Measurements from ENCODE around the gene QRICH2.
"Not testable (repeated sequence)": the region's sequence is repeated elsewhere in the genome, so short reads cannot be mapped to it uniquely, and the experiment has no call there.

Gene QRICH2

DNA sequence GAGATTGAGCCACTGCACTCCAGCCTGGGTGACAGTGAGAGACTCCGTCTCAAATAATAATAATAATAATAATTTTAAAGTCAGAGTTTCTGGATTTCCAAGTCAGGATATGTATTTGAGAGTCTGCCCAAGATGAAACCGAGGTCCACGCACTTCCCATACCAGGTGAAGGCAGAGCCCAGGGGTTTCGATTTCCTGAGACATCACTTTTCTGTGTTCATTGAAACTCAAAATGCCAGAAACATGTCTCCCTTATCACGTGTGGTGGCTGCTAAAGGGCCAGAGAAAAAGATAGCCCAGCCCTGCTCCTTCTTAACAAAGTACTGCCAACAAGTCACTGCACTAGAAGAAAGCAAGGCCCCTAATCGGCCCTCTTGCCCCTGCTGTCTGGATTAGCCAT, 57.9 kb downstream of the QRICH2 start:
- TF ChIP-seq, protein P1, sequence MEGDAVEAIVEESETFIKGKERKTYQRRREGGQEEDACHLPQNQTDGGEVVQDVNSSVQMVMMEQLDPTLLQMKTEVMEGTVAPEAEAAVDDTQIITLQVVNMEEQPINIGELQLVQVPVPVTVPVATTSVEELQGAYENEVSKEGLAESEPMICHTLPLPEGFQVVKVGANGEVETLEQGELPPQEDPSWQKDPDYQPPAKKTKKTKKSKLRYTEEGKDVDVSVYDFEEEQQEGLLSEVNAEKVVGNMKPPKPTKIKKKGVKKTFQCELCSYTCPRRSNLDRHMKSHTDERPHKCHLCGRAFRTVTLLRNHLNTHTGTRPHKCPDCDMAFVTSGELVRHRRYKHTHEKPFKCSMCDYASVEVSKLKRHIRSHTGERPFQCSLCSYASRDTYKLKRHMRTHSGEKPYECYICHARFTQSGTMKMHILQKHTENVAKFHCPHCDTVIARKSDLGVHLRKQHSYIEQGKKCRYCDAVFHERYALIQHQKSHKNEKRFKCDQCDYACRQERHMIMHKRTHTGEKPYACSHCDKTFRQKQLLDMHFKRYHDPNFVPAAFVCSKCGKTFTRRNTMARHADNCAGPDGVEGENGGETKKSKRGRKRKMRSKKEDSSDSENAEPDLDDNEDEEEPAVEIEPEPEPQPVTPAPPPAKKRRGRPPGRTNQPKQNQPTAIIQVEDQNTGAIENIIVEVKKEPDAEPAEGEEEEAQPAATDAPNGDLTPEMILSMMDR (IDR thresholded peaks at IDR 0.05; ENCODE audit: control extremely low read depth, extremely low read depth, low read depth, missing control alignments), result no peak
- CTCF ChIA-PET, result interaction anchor here (1.5 to 12.9 kb wide), 2 partner anchors 9 to 236 kb away, joined by 3 to 117 read pairs; partner anchors contain the start of gene UBALD2

DNA sequence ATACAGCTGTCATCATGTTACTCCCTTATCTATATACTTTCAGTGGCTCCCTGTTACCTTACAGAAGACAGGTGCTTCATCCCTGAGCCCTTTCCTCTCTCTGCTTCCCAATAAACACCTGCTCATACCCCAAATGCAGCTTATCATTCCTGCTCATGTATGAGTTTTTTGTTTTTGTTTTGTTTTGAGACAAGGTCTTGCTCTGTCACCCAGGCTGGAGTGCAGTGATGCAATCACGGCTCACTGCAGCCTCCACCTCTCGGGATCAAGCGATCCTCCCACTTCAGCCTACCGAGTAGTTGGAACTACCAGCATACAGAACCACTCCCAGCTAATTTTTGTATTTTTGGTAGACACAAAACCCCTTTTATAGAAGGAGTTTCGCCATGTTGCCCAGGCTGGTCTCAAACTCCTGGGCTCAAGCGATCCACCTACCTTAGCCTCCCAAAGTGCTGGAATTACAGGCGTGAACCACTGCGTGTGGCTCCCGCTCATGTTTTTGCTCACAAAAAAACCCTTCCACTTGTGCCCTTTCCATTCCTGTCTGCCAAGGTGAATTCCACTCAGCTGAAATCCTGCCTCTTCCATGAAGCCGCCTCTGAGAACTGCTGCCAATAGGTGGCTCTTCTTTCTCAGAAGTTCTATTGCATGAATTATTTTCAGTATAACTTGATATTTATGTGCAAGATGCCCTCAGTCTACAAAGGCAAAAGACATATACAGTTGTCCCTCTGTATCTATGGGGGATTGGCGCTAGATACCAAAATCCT, 59.9 kb downstream of the QRICH2 start:
- no peak for DNase-seq (ENCODE audit: extremely low spot score)
- TF ChIP-seq, protein P1 (IDR thresholded peaks at IDR 0.05; ENCODE audit: control extremely low read depth, extremely low read depth, low read depth, missing control alignments), result no peak
- ChIA-PET CTCF (interaction anchor here (0.7 to 12.9 kb wide), 6 partner anchors 10 to 66 kb away, joined by 3 to 117 read pairs (median 6); partner anchors contain the start of gene UBALD2), POLR2A (no interaction called here)

More for the DNA sequence above, 57.9 kb downstream of the QRICH2 start:
- POLR2A ChIA-PET, result no interaction called here
- DNase-seq (ENCODE audit: extremely low spot score), result no peak

DNA sequence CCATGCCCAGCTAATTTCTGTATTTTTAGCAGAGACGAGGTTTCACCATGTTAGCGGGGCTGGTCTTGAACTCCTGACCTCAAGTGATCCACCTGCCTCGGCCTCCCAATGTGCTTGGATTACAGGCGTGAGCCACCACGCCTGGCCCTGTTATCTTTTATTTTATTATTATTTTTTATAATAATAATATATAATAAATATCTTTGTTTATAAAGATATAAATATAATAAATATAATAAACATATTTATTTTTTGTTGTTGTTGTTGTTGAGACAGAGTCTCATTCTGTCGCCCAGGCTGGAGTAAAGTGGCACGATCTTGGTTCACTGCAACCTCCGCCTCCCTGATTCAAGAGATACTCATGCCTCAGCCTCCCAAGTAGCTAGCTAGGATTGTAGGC, 60.8 kb downstream of the QRICH2 start:
- ChIA-PET POLR2A (interaction anchor here (0.5 to 1.5 kb wide), 3 partner anchors 24 to 184 kb away, joined by 4 to 6 read pairs (median 5); no protein-coding TSS in a partner anchor), CTCF (interaction anchor here (1.3 to 12.9 kb wide), 6 partner anchors 9 to 126 kb away, joined by 4 to 117 read pairs (median 6); partner anchors contain the start of gene UBALD2)
- TF ChIP-seq, protein P1 (IDR thresholded peaks at IDR 0.05; ENCODE audit: control extremely low read depth, extremely low read depth, low read depth, missing control alignments), result no peak

DNA sequence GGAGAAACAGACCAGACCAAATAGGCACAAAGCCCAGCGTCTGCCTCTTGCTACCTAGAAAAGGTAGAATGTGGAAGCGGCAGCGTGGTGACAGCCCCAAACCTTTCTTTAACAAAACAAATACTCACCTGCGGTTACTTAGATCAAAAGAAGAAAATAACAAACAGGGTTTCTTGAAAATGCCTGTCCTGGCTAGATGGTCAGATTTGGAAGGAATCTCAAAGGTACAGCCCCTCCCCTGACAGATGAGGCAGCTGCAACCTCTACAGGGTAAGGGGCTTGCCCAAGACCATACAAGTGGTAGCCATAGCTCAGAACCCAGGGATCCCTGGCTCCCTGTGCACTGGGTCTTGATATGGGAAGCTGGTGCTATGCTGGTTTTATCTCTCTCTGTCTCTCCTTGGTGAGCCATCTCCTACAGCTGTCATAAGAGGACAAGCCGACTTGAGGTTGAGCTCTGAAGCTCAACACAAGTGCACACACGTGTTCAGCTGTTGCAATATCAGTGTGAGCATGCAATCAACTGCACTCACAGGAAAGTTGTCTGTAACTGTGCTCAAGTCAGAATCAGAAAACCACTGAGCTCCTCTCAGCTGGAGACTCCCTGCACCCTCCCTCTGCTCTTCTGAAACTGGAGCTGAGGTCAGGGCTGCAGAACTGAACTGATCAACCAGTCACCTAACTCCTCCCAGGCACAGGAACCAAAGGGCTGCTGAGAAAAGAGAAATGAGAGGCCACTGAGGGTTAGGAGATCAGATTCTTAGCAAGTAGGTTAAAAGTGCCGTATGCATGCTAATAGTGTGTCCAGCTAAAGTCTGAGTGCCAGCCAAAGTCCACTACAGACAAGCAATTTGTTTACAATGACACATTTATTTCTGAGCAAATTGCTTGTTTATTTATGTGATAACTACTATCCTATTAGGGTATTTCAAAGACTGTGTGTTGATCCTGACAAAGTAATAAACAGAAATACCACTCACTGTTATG, 61.7 kb downstream of the QRICH2 start:
- POLR2A ChIA-PET, result interaction anchor here (0.5 to 2.1 kb wide), 9 partner anchors 16 to 466 kb away, joined by 3 to 24 read pairs (median 4); partner anchors contain the start of gene UBALD2
- DNase-seq (ENCODE audit: extremely low spot score), result peak; percentile 87
- CTCF ChIA-PET, result interaction anchor here (0.6 to 12.9 kb wide), 10 partner anchors 13 to 125 kb away, joined by 3 to 117 read pairs (median 4); partner anchors contain the start of gene UBALD2
- TF ChIP-seq, protein P1 (IDR thresholded peaks at IDR 0.05; ENCODE audit: control extremely low read depth, extremely low read depth, low read depth, missing control alignments), result no peak

More for the DNA sequence above, 60.8 kb downstream of the QRICH2 start:
- DNase-seq (ENCODE audit: extremely low spot score), result no peak

DNA sequence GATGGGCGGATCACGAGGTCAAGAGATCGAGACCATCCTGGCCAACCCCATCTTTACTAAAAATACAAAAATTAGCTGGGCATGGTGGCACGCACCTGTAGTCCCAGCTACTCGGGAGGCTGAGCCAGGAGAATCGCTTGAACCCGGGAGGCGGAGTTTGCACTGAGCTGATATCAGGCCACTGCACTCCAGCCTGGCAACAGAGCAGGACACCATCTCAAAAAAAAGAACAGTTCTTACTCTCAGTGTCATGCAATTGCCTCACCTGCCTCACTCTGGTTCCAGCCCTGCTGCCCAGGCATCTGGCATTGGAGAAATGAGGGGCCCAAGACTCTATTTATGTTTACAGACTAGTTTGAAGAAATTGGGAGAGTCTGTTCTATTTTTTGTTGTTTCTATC, 63.4 kb downstream of the QRICH2 start:
- POLR2A ChIA-PET; DNase-seq (ENCODE audit: extremely low spot score): not testable (repeated sequence)
- CTCF ChIA-PET, result interaction anchor here (1.3 to 12.9 kb wide), 4 partner anchors 15 to 65 kb away, joined by 4 to 117 read pairs (median 8); partner anchors contain the start of gene UBALD2

DNA sequence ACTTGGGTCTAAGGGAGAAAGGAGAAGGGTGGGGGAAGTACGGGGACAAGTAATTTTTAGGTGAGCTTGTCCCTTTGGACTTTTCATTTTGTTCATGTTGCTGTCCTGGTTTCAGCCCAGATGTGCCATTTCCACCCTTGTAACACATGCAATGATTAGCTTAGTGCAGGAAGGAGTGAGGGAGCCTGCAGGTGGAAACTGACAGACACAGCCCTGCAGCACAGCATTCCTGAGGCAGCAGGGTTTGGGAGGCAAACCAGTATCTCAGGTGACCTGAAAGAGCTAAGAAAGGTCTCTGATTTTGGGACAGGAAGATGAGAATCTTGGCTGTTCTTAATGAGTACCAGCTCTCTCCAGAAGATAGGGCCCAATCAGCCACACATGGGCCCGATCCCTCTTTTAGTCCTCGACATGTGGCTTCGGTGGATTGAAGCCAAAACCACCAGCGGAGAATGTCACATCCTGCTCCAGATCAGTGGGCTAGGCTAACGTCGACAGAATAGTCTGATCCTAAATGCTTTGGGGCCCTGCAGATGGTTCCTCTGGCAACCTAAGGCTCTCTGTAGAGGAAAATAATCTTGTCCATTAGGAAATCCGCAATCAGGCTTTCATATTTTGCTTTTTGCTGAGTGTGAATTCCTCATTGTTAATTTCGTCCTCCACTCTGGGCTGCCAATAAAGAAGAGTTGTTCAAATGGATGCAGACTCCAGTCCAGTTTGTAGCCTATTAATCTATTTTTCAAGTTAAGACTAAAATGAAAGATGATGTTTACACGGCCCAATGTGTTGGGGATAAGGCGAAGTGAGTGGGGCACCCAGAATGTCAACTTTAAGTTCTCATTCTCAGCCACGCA, 64.0 kb downstream of the QRICH2 start:
- ChIA-PET POLR2A (interaction anchor here (0.8 kb wide), 1 partner anchor 21 kb away, joined by 3 read pairs; the partner anchor contains the start of gene UBALD2), CTCF (interaction anchor here (1.0 to 12.9 kb wide), 5 partner anchors 7 to 123 kb away, joined by 3 to 117 read pairs (median 4); partner anchors contain the start of gene UBALD2)
- no peak for DNase-seq (ENCODE audit: extremely low spot score)
- TF ChIP-seq, protein P1 (IDR thresholded peaks at IDR 0.05; ENCODE audit: control extremely low read depth, extremely low read depth, low read depth, missing control alignments), result no peak
